ENCODE results near the gene UTP11.

- TF ChIP-seq CTCF (IDR thresholded peaks at IDR 0.05) (no peak), EP300 (IDR thresholded peaks at IDR 0.05) (no peak), POLR2A (IDR thresholded peaks at IDR 0.05) (no peak)
Measured at GRCh38 chr1:38068980-38069340, 56.4 kb downstream of the UTP11 start.
